Suprapubic skin (tissue), 4 donors: ENCODE measurements around the gene MT1E. TPM values are rescaled to one million over a fixed set of nuclear protein-coding genes. Genes with fewer than 3 reads are reported as not detected.
A peak's percentile ranks its signal among the peaks of the same experiment; 100 is the strongest.
"Not testable (repeated sequence)": the region's sequence is repeated elsewhere in the genome, so short reads cannot be mapped to it uniquely, and the experiment has no call there.

Experiments
- DNase-seq, 2 donors: peaks; one replicate each; pipeline ENCODE4 v3.0.0-alpha.2; 2019; ENCODE audit warnings: low spot score in 2 of 2
- H3K27ac ChIP-seq: fragments of 200-600 bp; sonication (generic); one replicate; pipeline ENCODE4 v1.5.1; 2019
- H3K27me3 ChIP-seq: fragments of 200-600 bp; sonication (generic); one replicate; pipeline ENCODE4 v1.5.1; 2019
- H3K36me3 ChIP-seq: fragments of 200-600 bp; sonication (generic); one replicate; pipeline ENCODE4 v1.5.1; 2019
- H3K4me1 ChIP-seq: fragments of 200-600 bp; sonication (generic); one replicate; pipeline ENCODE4 v1.5.1; 2019
- H3K4me3 ChIP-seq: fragments of 200-600 bp; sonication (generic); one replicate; pipeline ENCODE4 v1.5.1; 2019; ENCODE audit warnings: mild to moderate bottlenecking
- H3K9me3 ChIP-seq: fragments of 200-600 bp; sonication (generic); one replicate; pipeline ENCODE4 v1.5.1; 2019
- EP300 ChIP-seq: sonication (generic); formaldehyde crosslinking; IDR thresholded peaks from one replicate; pipeline ENCODE4 v1.6.1; 2017; ENCODE audit warnings: antibody characterized with exemption
- POLR2A ChIP-seq, 2 donors: fragments of 450-650 bp; IDR thresholded peaks; one replicate each; pipeline ENCODE4 v1.6.1; 2017; ENCODE audit warnings: antibody characterized with exemption in 2 of 2, mild to moderate bottlenecking in 2 of 2, moderate library complexity in 2 of 2
- POLR2AphosphoS5 ChIP-seq, 3 donors: sonication (generic); formaldehyde crosslinking; IDR thresholded peaks; one replicate each; pipeline ENCODE4 v1.6.1; 2017; ENCODE audit warnings: antibody characterized with exemption in 3 of 3
- WGBS: methylation state at CpG from one replicate; pipeline ENCODE4 v1.1.5; 2018; 5-methylcytosine and 5-hydroxymethylcytosine counted together
- total RNA-seq, 4 donors: library from RNA; depleted of rRNA; stranded (reverse); fragments of >200 nt; gene quantifications; one replicate each; pipeline ENCODE4 v1.1.0, GENCODE V29; 2016
- TF ChIP-seq, protein P1 (sequence below), 2 donors: fragments of 200-600 bp in 1 of 2; fragments of 450-650 bp in 1 of 2; sonication (generic) in 1 of 2; IDR thresholded peaks; one replicate each; pipeline ENCODE4 v1.5.1; 2016 to 2019; ENCODE audit warnings: antibody characterized with exemption in 2 of 2, mild to moderate bottlenecking in 1 of 2, moderate library complexity in 1 of 2

Gene MT1E
- total RNA-seq, result 1,000 to 10,000 TPM in 1 of 4 donors, 100 to 1,000 TPM in 3; 454 to 1,259 (median 584) TPM

DNA sequence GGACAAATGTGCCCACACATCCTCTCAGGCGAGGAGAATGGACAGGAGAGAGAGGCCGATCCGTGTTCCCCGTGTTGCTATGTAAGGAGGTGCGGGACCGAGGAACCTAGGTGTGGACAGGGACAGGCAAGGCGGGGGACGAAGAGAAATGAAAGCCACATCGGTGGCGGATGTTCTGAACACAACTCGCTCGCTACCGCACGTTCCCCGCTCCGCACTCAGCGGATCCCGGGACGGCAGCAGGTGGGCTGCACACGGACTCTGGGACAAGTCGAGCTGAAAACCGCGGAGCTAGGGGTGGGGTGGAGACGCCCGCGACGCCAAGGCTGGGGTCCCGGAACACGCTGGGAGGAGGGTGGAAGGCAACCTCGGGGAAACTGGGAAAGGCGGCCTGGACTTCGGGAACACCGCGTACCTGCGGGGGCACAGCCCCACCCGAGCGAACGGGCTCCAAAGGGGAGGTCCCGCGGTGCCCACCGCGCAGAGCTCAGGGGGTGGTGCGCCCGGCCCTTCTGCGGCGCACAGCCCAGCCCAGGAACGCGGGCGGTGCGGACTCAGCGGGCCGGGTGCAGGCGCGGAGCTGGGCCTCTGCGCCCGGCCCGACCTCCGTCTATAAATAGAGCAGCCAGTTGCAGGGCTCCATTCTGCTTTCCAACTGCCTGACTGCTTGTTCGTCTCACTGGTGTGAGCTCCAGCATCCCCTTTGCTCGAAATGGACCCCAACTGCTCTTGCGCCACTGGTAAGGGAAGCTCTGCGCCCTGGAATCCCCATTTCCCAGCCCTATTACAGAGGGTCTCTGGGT, at the start of gene MT1E:
Gene MT1E (plus strand): TSS at position 642 of the 803 bp plus-strand sequence. CDS start 71 bp downstream, at position 713.
- peaks cover 28% of the 10 kb centered on the region for H3K4me1 ChIP-seq
- DNase-seq, result peak; percentile 86 to 89
- no peaks in the 10 kb centered on the region for H3K9me3 ChIP-seq
- WGBS, result 4% methylated on average over 33 of the region's 62 CpGs
- TF ChIP-seq POLR2A (IDR thresholded peaks at IDR 0.05) (peak; percentile 90 to 93), POLR2AphosphoS5 (IDR thresholded peaks at IDR 0.05) (peak; percentile 71 to 93 (median 89)), EP300 (peak; percentile 49)
- TF ChIP-seq, protein P1, sequence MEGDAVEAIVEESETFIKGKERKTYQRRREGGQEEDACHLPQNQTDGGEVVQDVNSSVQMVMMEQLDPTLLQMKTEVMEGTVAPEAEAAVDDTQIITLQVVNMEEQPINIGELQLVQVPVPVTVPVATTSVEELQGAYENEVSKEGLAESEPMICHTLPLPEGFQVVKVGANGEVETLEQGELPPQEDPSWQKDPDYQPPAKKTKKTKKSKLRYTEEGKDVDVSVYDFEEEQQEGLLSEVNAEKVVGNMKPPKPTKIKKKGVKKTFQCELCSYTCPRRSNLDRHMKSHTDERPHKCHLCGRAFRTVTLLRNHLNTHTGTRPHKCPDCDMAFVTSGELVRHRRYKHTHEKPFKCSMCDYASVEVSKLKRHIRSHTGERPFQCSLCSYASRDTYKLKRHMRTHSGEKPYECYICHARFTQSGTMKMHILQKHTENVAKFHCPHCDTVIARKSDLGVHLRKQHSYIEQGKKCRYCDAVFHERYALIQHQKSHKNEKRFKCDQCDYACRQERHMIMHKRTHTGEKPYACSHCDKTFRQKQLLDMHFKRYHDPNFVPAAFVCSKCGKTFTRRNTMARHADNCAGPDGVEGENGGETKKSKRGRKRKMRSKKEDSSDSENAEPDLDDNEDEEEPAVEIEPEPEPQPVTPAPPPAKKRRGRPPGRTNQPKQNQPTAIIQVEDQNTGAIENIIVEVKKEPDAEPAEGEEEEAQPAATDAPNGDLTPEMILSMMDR (IDR thresholded peaks at IDR 0.05), result no peak
- H3K36me3 ChIP-seq, result no peaks in the 10 kb centered on the region
- H3K27me3 ChIP-seq, result no peaks in the 10 kb centered on the region
- peak within 1 kb of the TSS; percentile 90 for H3K27ac ChIP-seq
- peak within 1 kb of the TSS; percentile 62 for H3K4me3 ChIP-seq

DNA sequence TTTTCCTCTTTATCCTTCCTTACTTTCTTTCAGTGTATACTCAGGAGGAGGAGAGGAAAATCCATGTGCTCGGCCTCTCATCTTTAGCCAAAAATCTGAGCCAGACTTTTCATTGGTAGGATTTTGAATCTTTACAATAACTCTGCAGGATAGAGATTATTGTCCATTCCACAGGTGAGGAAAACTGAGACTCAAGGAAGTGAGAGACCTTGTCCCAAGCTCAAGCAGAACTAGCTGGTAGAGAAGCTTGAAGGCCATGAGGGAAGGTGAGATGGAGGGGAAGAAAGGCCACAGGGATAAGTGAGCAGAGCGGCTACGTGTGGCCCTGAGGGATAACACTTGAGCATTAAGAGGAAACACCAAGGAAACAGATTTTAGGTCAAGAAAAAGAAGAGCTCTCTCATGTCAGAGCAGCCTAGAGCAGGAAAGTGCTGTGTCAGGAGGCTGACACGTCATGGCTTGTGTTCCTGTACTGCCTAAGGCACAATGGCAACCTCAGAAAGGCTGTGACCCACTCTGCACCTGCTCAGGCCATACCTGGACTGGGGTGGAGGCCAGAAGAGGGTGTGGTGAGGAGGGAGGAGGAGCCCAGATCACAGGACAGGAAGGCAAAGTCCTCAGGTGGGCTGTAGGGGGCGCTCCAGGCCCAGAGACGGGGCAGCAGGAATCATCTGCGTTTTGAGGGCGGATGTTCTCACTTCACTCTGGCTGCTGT, 48.8 kb upstream of the MT1E start:
- H3K9me3 ChIP-seq, result no peaks in the 10 kb centered on the region
- peak; percentile 84 to 86 for DNase-seq
- no peaks in the 10 kb centered on the region for H3K27me3 ChIP-seq
- H3K4me3 ChIP-seq, result no peak overlapping the region
- H3K27ac ChIP-seq, result no peak overlapping the region
- 23% methylated on average over 8 of the region's 8 CpGs for WGBS
- no peaks in the 10 kb centered on the region for H3K36me3 ChIP-seq
- TF ChIP-seq POLR2AphosphoS5 (IDR thresholded peaks at IDR 0.05), result peak in 1 of 3 donors; percentile 14
- TF ChIP-seq POLR2A (IDR thresholded peaks at IDR 0.05), result no peak
- TF ChIP-seq EP300, result no peak
- TF ChIP-seq, protein P1 (IDR thresholded peaks at IDR 0.05), result peak; percentile 83 to 85
- H3K4me1 ChIP-seq, result peaks cover 2% of the 10 kb centered on the region

GRCh38 chr16:56577300-56577625, 48.3 kb upstream of the MT1E start:
- no peaks in the 10 kb centered on the region for H3K27me3 ChIP-seq
- H3K36me3 ChIP-seq, result no peaks in the 10 kb centered on the region
- H3K4me1 ChIP-seq, result peaks cover 2% of the 10 kb centered on the region
- TF ChIP-seq POLR2A (IDR thresholded peaks at IDR 0.05) (no peak), POLR2AphosphoS5 (IDR thresholded peaks at IDR 0.05) (no peak)
- WGBS, result 70% methylated on average over 4 of the region's 4 CpGs
- H3K9me3 ChIP-seq, result no peaks in the 10 kb centered on the region
- H3K4me3 ChIP-seq, result no peak overlapping the region
- no peak for DNase-seq
- H3K27ac ChIP-seq, result no peak overlapping the region

- H3K4me3 ChIP-seq, result no peak overlapping the region
- H3K36me3 ChIP-seq, result no peaks in the 10 kb centered on the region
- H3K27ac ChIP-seq, result no peak overlapping the region
- WGBS, result 82% methylated on average over 6 of the region's 6 CpGs
- H3K4me1 ChIP-seq, result peaks cover 2% of the 10 kb centered on the region
- TF ChIP-seq EP300 (no peak), POLR2AphosphoS5 (IDR thresholded peaks at IDR 0.05) (no peak), POLR2A (IDR thresholded peaks at IDR 0.05) (no peak)
- TF ChIP-seq, protein P1 (IDR thresholded peaks at IDR 0.05), result no peak
- no peaks in the 10 kb centered on the region for H3K27me3 ChIP-seq
- DNase-seq, result no peak
- no peaks in the 10 kb centered on the region for H3K9me3 ChIP-seq
These were observed 45.1 kb upstream of the MT1E start for GRCh38 chr16:56580391-56581048.

DNA sequence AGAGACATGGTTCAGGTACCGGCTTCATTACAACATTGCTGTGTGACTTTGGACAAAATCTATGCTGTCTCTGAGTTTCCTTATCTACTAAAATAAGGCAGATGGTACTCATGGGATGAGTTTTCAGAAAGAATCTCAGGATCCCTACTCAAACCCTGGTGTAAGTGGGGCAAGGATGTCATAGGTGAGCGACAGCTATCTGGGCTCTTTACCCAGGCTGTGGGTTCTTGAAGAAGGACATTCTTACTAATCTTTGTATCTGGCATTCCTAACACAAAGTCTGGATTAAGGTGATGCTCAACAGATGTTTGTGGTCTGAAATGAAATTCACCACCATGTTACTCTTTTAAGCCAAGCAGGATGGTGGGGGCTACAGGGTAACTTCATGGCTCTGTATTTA, 42.7 kb upstream of the MT1E start:
- not testable (repeated sequence) for H3K4me3 ChIP-seq, H3K36me3 ChIP-seq, DNase-seq, H3K9me3 ChIP-seq, H3K27ac ChIP-seq, H3K4me1 ChIP-seq, H3K27me3 ChIP-seq
- 89% methylated on average over 2 of the region's 2 CpGs for WGBS
